Endothelial cell (in vitro differentiated cells): Measurements from ENCODE around the gene TMEM200B. TPM values are rescaled to one million over a fixed set of nuclear protein-coding genes. Genes with fewer than 3 reads are reported as not detected.

ENCODE experiments used
- DNase-seq: peaks from one replicate; pipeline ENCODE4 v3.0.0; 2021; ENCODE audit warnings: low spot score
- H3K27ac Mint-ChIP-seq: one replicate; pipeline ENCODE4 v1.8.0; 2021; ENCODE audit warnings: mixed read lengths, inconsistent platforms; ENCODE audit not compliant: unreplicated experiment
- H3K27me3 Mint-ChIP-seq: one replicate; pipeline ENCODE4 v1.8.0; 2021; ENCODE audit warnings: mild to moderate bottlenecking, moderate library complexity, mixed read lengths, inconsistent platforms; ENCODE audit not compliant: unreplicated experiment
- H3K36me3 Mint-ChIP-seq: one replicate; pipeline ENCODE4 v1.8.0; 2021; ENCODE audit warnings: mild to moderate bottlenecking, low read depth, mixed read lengths, inconsistent platforms; ENCODE audit not compliant: unreplicated experiment
- H3K4me1 Mint-ChIP-seq: one replicate; pipeline ENCODE4 v1.8.0; 2021; ENCODE audit warnings: mild to moderate bottlenecking, mixed read lengths, inconsistent platforms; ENCODE audit not compliant: unreplicated experiment
- H3K4me3 Mint-ChIP-seq: one replicate; pipeline ENCODE4 v1.8.0; 2021; ENCODE audit warnings: mild to moderate bottlenecking, mixed read lengths, inconsistent platforms; ENCODE audit not compliant: unreplicated experiment
- H3K9me3 Mint-ChIP-seq: one replicate; pipeline ENCODE4 v1.8.0; 2021; ENCODE audit warnings: mixed read lengths, inconsistent platforms; ENCODE audit not compliant: unreplicated experiment
- total RNA-seq: library from RNA; stranded (reverse); fragmentation: NEBNext Ultra II Directional; extraction: Animal tissue kit (Norgen Biotek cat#: 25700); gene quantifications from one replicate; pipeline ENCODE4 v1.2.1, GENCODE V29; 2021; ENCODE audit not compliant: unreplicated experiment
- TF ChIP-seq, protein P1 (sequence below): fragments of 200-600 bp; sonication (generic); IDR thresholded peaks from one replicate; pipeline ENCODE4 v1.5.0; 2021; ENCODE audit warnings: antibody characterized with exemption; ENCODE audit not compliant: unreplicated experiment

TMEM200B gene
- total RNA-seq, 1 donor from 2014 or later, result 0.95 TPM

GRCh38 chr1:29077155-29077554 lies 46.5 kb downstream of the TMEM200B start:
- no peak overlapping the region for H3K4me3 Mint-ChIP-seq
- no peaks in the 10 kb centered on the region for H3K27me3 Mint-ChIP-seq
- H3K9me3 Mint-ChIP-seq, result no peaks in the 10 kb centered on the region
- no peaks in the 10 kb centered on the region for H3K4me1 Mint-ChIP-seq
- H3K27ac Mint-ChIP-seq, result no peak overlapping the region
- DNase-seq, result no peak
- H3K36me3 Mint-ChIP-seq, result peaks cover 4% of the 10 kb centered on the region
- TF ChIP-seq, protein P1, sequence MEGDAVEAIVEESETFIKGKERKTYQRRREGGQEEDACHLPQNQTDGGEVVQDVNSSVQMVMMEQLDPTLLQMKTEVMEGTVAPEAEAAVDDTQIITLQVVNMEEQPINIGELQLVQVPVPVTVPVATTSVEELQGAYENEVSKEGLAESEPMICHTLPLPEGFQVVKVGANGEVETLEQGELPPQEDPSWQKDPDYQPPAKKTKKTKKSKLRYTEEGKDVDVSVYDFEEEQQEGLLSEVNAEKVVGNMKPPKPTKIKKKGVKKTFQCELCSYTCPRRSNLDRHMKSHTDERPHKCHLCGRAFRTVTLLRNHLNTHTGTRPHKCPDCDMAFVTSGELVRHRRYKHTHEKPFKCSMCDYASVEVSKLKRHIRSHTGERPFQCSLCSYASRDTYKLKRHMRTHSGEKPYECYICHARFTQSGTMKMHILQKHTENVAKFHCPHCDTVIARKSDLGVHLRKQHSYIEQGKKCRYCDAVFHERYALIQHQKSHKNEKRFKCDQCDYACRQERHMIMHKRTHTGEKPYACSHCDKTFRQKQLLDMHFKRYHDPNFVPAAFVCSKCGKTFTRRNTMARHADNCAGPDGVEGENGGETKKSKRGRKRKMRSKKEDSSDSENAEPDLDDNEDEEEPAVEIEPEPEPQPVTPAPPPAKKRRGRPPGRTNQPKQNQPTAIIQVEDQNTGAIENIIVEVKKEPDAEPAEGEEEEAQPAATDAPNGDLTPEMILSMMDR, result no peak

Other genes with a start within 250 kb of the TMEM200B start
- 82.6 TPM for gene EPB41, start 209.3 kb downstream of the TMEM200B start, total RNA-seq
- gene SRSF4, start 58.0 kb upstream of the TMEM200B start, total RNA-seq, result 68.6 TPM
- 20.2 TPM for gene MECR, start 107.0 kb upstream of the TMEM200B start, total RNA-seq
- 19.0 TPM for gene PTPRU, start 112.6 kb upstream of the TMEM200B start, total RNA-seq